ENCODE results near the gene ASXL1.
A peak's percentile ranks its signal among the peaks of the same experiment; 100 is the strongest.

Gene ASXL1

GRCh38 chr20:32467506-32468312 lies 109.6 kb downstream of the ASXL1 start:
- Mint-ChIP-seq H3K27ac (no peak overlapping the region), H3K27me3 (no peaks in the 10 kb centered on the region), H3K4me1 (no peaks in the 10 kb centered on the region), H3K4me3 (no peak overlapping the region), H3K9me3 (no peaks in the 10 kb centered on the region), H3K36me3 (no peaks in the 10 kb centered on the region)
- CTCF ChIA-PET = no interaction called here
- DNase-seq = no peak

- H3K36me3 Mint-ChIP-seq = no peaks in the 10 kb centered on the region
- no peaks in the 10 kb centered on the region for H3K4me1 Mint-ChIP-seq
- H3K4me3 Mint-ChIP-seq = no peak overlapping the region
- CTCF ChIA-PET = no interaction called here
- no peaks in the 10 kb centered on the region for H3K27me3 Mint-ChIP-seq
- DNase-seq = no peak
- H3K9me3 Mint-ChIP-seq = no peaks in the 10 kb centered on the region
- H3K27ac Mint-ChIP-seq = no peak overlapping the region
Observed at GRCh38 chr20:32468313-32468640, 110.1 kb downstream of the ASXL1 start.

GRCh38 chr20:32468860-32469259 lies 110.7 kb downstream of the ASXL1 start:
- no peak overlapping the region for H3K4me3 Mint-ChIP-seq
- no peak overlapping the region for H3K27ac Mint-ChIP-seq
- CTCF ChIA-PET = no interaction called here
- no peak for DNase-seq
- no peaks in the 10 kb centered on the region for H3K9me3 Mint-ChIP-seq
- no peaks in the 10 kb centered on the region for H3K4me1 Mint-ChIP-seq
- H3K36me3 Mint-ChIP-seq = no peaks in the 10 kb centered on the region
- no peaks in the 10 kb centered on the region for H3K27me3 Mint-ChIP-seq

- Mint-ChIP-seq H3K4me1 (no peaks in the 10 kb centered on the region), H3K27me3 (no peaks in the 10 kb centered on the region), H3K9me3 (no peaks in the 10 kb centered on the region), H3K4me3 (no peak overlapping the region), H3K27ac (no peak overlapping the region), H3K36me3 (no peaks in the 10 kb centered on the region)
- peak; percentile 45 for DNase-seq
- CTCF ChIA-PET = interaction anchor here (1.1 kb wide), 1 partner anchor 38 kb away, joined by 4 read pairs; no protein-coding TSS in a partner anchor
Observed at GRCh38 chr20:32470025-32470861, 112.1 kb downstream of the ASXL1 start.

GRCh38 chr20:32470940-32471339 lies 112.8 kb downstream of the ASXL1 start:
- no peaks in the 10 kb centered on the region for H3K27me3 Mint-ChIP-seq
- no peak for DNase-seq
- H3K4me1 Mint-ChIP-seq = peaks cover 3% of the 10 kb centered on the region
- CTCF ChIA-PET = interaction anchor here (0.8 to 1.1 kb wide), 2 partner anchors 37 to 51 kb away, joined by 3 to 4 read pairs; no protein-coding TSS in a partner anchor
- no peaks in the 10 kb centered on the region for H3K9me3 Mint-ChIP-seq
- no peaks in the 10 kb centered on the region for H3K36me3 Mint-ChIP-seq
- no peak overlapping the region for H3K4me3 Mint-ChIP-seq
- H3K27ac Mint-ChIP-seq = no peak overlapping the region

- Mint-ChIP-seq H3K27ac (no peak overlapping the region), H3K27me3 (no peaks in the 10 kb centered on the region), H3K36me3 (no peaks in the 10 kb centered on the region), H3K4me1 (peaks cover 14% of the 10 kb centered on the region), H3K4me3 (no peak overlapping the region), H3K9me3 (no peaks in the 10 kb centered on the region)
- CTCF ChIA-PET = no interaction called here
- no peak for DNase-seq
Observed at GRCh38 chr20:32472581-32473207, 114.6 kb downstream of the ASXL1 start.

GRCh38 chr20:32473231-32474008 lies 115.3 kb downstream of the ASXL1 start:
- H3K9me3 Mint-ChIP-seq = no peaks in the 10 kb centered on the region
- DNase-seq = no peak
- no peak overlapping the region for H3K4me3 Mint-ChIP-seq
- H3K36me3 Mint-ChIP-seq = no peaks in the 10 kb centered on the region
- peaks cover 14% of the 10 kb centered on the region for H3K4me1 Mint-ChIP-seq
- no peaks in the 10 kb centered on the region for H3K27me3 Mint-ChIP-seq
- CTCF ChIA-PET = interaction anchor here (1.5 kb wide), 1 partner anchor 15 kb away, joined by 3 read pairs; no protein-coding TSS in a partner anchor
- no peak overlapping the region for H3K27ac Mint-ChIP-seq

- Mint-ChIP-seq H3K27ac (no peak overlapping the region), H3K4me3 (no peak overlapping the region), H3K36me3 (no peaks in the 10 kb centered on the region), H3K27me3 (no peaks in the 10 kb centered on the region), H3K9me3 (no peaks in the 10 kb centered on the region), H3K4me1 (peaks cover 14% of the 10 kb centered on the region)
- DNase-seq = no peak
- CTCF ChIA-PET = interaction anchor here (1.5 kb wide), 1 partner anchor 16 kb away, joined by 3 read pairs; no protein-coding TSS in a partner anchor
Observed at GRCh38 chr20:32474009-32474716, 116.0 kb downstream of the ASXL1 start.

- Mint-ChIP-seq H3K36me3 (no peaks in the 10 kb centered on the region), H3K4me3 (no peak overlapping the region), H3K4me1 (peaks cover 14% of the 10 kb centered on the region), H3K9me3 (no peaks in the 10 kb centered on the region), H3K27me3 (no peaks in the 10 kb centered on the region), H3K27ac (no peak overlapping the region)
- CTCF ChIA-PET = interaction anchor here (1.5 kb wide), 1 partner anchor 17 kb away, joined by 3 read pairs; no protein-coding TSS in a partner anchor
- DNase-seq = no peak
Observed at GRCh38 chr20:32474717-32474966, 116.5 kb downstream of the ASXL1 start.

GRCh38 chr20:32474967-32475811 lies 117.1 kb downstream of the ASXL1 start:
- H3K4me1 Mint-ChIP-seq = peaks cover 14% of the 10 kb centered on the region

GRCh38 chr20:32476684-32477593 lies 118.8 kb downstream of the ASXL1 start:
- Mint-ChIP-seq H3K27me3 (no peaks in the 10 kb centered on the region), H3K27ac (peak overlapping the region; percentile 64), H3K4me3 (no peak overlapping the region), H3K4me1 (peaks cover 15% of the 10 kb centered on the region), H3K36me3 (no peaks in the 10 kb centered on the region), H3K9me3 (no peaks in the 10 kb centered on the region)
- CTCF ChIA-PET = interaction anchor here (1.9 kb wide), 1 partner anchor 18 kb away, joined by 5 read pairs; no protein-coding TSS in a partner anchor
- peak; percentile 13 for DNase-seq

More at GRCh38 chr20:32474967-32475811, 117.1 kb downstream of the ASXL1 start:
- no peaks in the 10 kb centered on the region for H3K36me3 Mint-ChIP-seq
- H3K4me3 Mint-ChIP-seq = no peak overlapping the region
- CTCF ChIA-PET = interaction anchor here (1.5 kb wide), 1 partner anchor 17 kb away, joined by 3 read pairs; no protein-coding TSS in a partner anchor
- H3K27me3 Mint-ChIP-seq = no peaks in the 10 kb centered on the region
- H3K9me3 Mint-ChIP-seq = no peaks in the 10 kb centered on the region
- H3K27ac Mint-ChIP-seq = no peak overlapping the region
- DNase-seq = no peak
